Measurements from ENCODE around the gene FADS3.

- TF ChIP-seq CTCF (IDR thresholded peaks at IDR 0.05) (no peak), POLR2A (IDR thresholded peaks at IDR 0.05) (no peak)
These were observed 15.9 kb upstream of the FADS3 start for GRCh38 chr11:61907282-61907681.

All from testis (tissue), 2 donors.